GM18909 (cell line): ENCODE measurements around the gene NUBP1.
"Not testable (repeated sequence)": the region's sequence is repeated elsewhere in the genome, so short reads cannot be mapped to it uniquely, and the experiment has no call there.

Source experiments
- ATAC-seq: cut with Tn5 transposase; IDR thresholded peaks from one replicate; pipeline ENCODE4 v1.9.1; 2021; ENCODE audit warnings: mild to moderate bottlenecking; ENCODE audit not compliant: unreplicated experiment, poor library complexity

Gene NUBP1

GRCh38 chr16:10743610-10744369, at the start of gene NUBP1:
TSS of gene NUBP1 (plus strand) at chr16:10743842. CDS start at chr16:10743864, 22 bp downstream.
- ATAC-seq: peak; percentile 87

- no peak for ATAC-seq
Measured at GRCh38 chr16:10693889-10694288, 49.8 kb upstream of the NUBP1 start.

DNA sequence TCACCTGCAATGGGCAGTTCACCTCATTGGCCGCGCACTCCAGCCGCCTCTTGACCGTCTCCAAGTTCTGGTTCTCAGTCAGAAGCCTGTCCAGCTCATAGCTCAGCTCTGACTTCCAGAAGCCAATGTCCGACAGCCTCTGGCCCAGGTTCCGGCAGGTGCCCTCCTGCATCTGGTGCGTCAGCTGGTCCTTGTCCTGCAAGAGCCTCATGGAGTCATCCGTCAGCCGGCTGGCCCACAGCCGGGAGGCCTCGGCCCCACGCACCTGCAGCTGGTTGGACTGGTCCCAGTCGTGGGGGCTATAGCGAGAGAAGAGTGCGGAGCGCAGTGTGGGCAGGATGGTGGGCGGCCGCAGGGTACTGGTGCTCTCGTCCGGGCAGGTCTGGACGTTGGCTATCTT, 49.3 kb upstream of the NUBP1 start:
- ATAC-seq: no peak

DNA sequence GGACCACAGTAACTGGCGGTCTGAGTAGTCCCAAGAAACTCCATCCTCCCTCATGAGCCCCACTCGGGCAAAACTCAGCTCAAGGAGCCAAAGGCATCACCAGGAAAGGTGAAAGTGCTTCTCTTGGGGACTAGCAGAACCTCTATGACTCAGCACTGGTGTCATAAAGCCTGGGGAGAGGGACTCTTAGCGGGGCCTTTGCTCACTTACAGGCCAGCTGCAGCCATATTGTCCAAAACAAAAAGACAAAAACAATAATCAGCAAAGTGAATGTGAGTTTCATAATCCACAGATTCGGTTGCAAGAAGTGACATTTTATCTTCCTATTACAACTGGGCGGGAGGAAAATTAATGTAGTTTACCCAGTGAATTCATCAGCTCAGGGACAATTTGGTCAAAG, 48.8 kb upstream of the NUBP1 start, which contains the start of gene TEKT5:
Gene TEKT5, minus strand, starts transcription at position 101 of the 400 bp plus-strand sequence. Its CDS starts 57 bp downstream, at position 44.
- no peak for ATAC-seq

DNA sequence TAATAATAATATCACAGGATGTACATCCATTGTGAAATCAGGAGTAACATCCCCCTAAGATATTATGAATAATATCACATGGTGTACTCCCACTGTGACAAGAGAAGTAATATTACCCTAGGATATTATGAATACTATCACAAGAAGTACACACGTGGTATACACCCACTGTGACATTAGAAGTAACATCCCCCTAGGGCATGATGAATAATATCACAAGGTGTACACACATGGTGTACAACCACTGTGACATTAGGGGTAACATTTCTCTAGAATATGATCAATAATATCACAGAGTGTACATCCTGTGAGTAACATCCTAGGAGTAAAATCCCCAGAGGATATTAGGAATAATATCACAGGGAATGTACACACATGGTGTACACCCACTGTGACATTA, 43.9 kb upstream of the NUBP1 start:
- no peak for ATAC-seq

DNA sequence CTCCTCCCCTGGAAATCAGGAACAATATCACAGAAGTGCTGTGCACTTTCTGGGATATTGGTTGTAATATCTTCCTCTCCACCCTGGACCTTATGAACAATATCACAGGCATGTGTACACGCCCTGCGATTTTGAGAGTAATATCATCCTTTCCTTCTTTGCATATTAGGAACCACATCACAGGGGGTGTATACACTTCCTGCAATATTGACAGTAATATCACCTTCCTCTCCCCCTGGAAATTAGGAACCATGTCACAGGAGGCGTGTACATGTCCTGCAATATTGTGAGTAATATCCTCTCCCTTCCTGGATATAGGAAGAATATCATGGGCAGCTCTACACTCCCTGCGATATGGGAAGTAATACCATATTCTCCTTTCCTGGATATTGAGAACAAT, 34.7 kb upstream of the NUBP1 start:
- ATAC-seq: no peak

- no peak for ATAC-seq
Measured at GRCh38 chr16:10728003-10728887, 15.4 kb upstream of the NUBP1 start.

GRCh38 chr16:10729104-10730048, 14.3 kb upstream of the NUBP1 start:
- ATAC-seq: no peak

DNA sequence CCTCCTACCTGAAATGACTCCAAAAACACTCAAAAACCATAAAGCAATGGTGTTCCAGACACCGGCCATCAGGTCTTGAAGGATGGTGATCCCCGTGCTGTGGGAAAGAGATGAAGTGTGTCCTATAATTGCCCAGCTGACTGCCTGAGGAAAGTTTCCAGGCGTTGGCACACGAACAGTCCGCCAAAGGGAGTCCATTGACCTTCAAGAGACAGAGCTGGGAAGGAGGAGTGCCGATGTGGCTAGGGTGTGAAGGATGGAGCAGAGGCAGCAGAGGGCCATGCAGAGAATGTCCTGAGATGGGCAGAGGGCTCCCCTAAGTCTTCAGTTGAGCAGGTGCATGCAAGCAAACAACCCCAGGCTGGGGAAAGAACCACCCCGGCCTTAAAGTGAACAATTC, 11.9 kb upstream of the NUBP1 start:
- no peak for ATAC-seq

GRCh38 chr16:10737068-10737625, 6.5 kb upstream of the NUBP1 start:
- no peak for ATAC-seq

DNA sequence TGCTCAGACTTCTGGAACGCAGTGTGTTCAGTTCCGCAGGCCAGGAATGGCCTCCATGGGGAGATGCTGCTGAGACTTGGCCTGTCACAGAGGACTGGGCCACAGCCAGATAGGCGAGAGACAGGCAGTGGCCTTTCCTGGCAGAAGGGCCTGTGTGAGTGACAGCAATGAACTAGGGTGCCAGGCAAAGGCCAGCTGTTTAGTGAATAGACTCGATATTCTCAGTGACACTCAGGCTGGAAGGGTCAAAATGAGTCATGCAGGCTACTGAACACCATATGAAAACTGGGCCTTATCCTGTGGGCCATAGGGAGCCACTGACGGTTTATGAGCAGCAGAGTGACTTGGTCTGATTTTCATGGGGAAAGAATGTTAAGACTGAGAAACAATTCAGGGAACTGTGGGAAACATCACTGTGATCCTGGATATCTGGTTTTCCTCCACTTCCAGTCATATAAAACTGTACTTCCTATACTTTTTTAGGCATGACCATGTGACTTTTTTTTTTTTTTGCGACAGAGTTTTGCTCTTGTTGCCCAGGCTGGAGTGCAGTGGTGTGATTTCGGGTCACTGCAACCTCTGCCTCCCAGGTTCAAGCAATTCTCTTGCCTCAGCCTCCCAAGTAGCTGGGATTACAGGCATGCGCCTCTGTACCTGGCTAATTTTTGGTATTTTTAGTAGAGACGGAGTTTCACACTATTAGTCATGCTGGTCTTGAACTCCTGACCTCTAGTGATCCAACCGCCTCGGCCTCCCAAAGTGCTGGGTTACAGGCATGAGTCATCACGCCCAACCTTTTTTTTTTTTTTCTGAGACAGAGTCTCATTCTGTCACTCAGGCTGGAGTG, 5.2 kb upstream of the NUBP1 start:
- peak; percentile 79 for ATAC-seq

DNA sequence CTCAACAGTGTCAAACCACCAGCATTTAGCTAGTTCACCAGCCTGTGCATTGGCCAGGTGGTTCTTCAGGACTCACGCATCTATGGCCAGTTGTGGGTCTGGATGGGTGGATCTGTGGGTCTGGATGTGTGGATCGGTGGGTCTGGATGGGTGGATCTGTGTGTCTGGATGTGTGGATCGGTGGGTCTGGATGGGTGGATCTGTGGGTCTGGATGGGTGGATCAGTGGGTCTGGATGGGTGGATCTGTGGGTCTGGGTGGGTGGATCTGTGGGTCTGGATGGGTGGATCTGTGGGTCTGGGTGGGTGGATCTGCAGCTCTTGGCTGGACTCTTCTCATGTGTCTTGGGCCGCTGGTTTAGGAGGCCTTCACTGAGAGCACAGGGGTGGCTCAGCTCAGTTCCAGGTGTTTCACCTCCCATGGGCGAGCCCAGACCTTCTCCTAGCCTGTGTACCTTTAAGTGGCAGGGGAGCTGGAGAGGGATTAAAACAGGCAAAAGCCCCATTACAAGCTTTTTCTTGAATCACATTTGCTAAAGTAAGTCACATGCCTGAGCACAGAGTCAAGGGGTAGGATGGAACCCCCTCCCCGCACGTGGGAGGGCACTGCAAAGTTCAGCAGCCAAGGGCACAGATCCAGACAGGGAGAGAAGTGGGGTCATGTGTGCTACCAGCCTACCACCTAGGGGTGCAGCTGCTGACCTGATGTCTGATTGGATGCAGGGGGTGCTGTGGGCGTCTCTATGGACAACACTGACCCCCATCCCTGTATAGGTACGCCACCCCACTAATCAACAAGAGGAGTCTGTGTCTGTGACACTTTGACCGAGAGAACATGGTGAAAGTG, 3.4 kb upstream of the NUBP1 start:
- ATAC-seq: no peak

DNA sequence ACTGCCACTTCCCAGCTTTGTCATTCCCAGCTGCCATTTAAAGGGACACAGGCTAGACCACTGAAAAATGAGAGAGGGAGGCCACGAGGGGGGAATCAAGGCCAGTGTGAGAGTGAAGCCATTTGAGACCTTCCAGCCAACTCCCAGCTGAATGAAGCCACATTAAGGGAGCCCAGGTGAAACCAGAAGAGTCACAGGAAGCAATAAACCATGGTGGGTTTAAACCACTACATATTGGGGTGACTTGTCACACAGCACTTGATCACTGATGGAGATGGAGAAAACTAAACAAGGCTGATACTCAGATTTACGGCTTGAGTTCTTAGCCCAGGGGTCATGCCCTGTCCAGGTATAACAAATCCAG, 2.8 kb upstream of the NUBP1 start:
- ATAC-seq: no peak

GRCh38 chr16:10741249-10741648, 2.4 kb upstream of the NUBP1 start:
- not testable (repeated sequence) for ATAC-seq

DNA sequence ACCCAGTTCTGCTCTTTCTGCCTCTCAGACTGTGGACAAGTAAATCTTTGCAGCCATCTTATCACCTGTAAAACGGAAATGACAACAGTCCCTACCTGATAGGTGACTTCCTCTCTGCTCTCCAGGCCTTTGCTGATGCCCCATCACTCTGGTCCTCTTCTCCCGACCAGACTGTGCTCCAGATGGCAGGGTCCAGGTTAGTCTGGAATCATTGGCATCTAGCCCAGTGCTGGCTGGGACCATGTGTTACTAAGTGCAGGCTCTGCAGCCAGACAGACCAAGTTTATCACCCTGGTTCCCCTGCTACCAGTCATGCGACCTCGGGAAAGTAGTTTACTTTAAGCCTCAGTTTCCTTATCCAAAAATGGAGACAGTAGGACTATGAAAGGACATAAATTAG, 1.8 kb upstream of the NUBP1 start:
- no peak for ATAC-seq

GRCh38 chr16:10743227-10743609, 424 bp upstream of the NUBP1 start:
- ATAC-seq: no peak

GRCh38 chr16:10744370-10745030, 858 bp downstream of the NUBP1 start:
- ATAC-seq: no peak

- ATAC-seq: no peak
Measured at GRCh38 chr16:10745841-10746240, 2.2 kb downstream of the NUBP1 start.
